MM.1S (cell line): ENCODE measurements around the gene MTERF2.

Experiments used
- CTCF ChIP-seq: fragments of 300-600 bp; sonication (generic); IDR thresholded peaks from 2 replicates; pipeline ENCODE4 v1.5.1; 2016; ENCODE audit warnings: antibody characterized with exemption, low read length, mixed read lengths
- EZH2 ChIP-seq: fragments of 300-600 bp; sonication (generic); optimal IDR thresholded peaks from 2 replicates; pipeline ENCODE3; 2017; ENCODE audit warnings: low read depth, mild to moderate bottlenecking, antibody characterized with exemption, low read length, mixed read lengths

- TF ChIP-seq CTCF (no peak), EZH2 (no peak)
Measured at GRCh38 chr12:106941481-106942156, 45.3 kb downstream of the MTERF2 start.
